Lower lobe of right lung (tissue), 2 donors: ENCODE results near the gene ENTPD7. TPM values are rescaled to one million over a fixed set of nuclear protein-coding genes. Genes with fewer than 3 reads are reported as not detected.

ENCODE experiments used
- ATAC-seq, 2 donors: fragments of 200-7000 bp; cut with Tn5 transposase; one replicate each; pipeline ENCODE4 v1.9.1; 2020 to 2022; ENCODE audit warnings: mild to moderate bottlenecking in 2 of 2, moderate library complexity in 2 of 2
- DNase-seq: peaks from one replicate; pipeline ENCODE4 v3.0.0-alpha.2; 2020
- H3K27ac ChIP-seq: fragments of 200-600 bp; one replicate; pipeline ENCODE4 v1.8.0; 2022
- H3K27me3 ChIP-seq: fragments of 200-600 bp; one replicate; pipeline ENCODE4 v1.8.0; 2022; ENCODE audit warnings: low read depth
- H3K36me3 ChIP-seq: fragments of 200-600 bp; one replicate; pipeline ENCODE4 v1.8.0; 2022; ENCODE audit warnings: mild to moderate bottlenecking
- H3K4me1 ChIP-seq: fragments of 200-600 bp; one replicate; pipeline ENCODE4 v1.8.0; 2022
- H3K4me3 ChIP-seq: fragments of 200-600 bp; one replicate; pipeline ENCODE4 v1.8.0; 2022; ENCODE audit warnings: mild to moderate bottlenecking
- H3K9me3 ChIP-seq: fragments of 200-600 bp; one replicate; pipeline ENCODE4 v1.8.0; 2022
- CTCF ChIP-seq: fragments of 200-600 bp; IDR thresholded peaks from one replicate; pipeline ENCODE4 v1.8.0; 2022; ENCODE audit warnings: antibody characterized with exemption, mild to moderate bottlenecking
- intact Hi-C: fragments of 100-400 bp; cut with DNase I; formaldehyde crosslinking; loops from one replicate; pipeline ENCODE4 v1.11.0; 2022
- total RNA-seq: library from RNA; stranded (reverse); fragmentation: NEBNext Ultra II Directional; extraction: Animal tissue kit (Norgen Biotek cat#: 25700); gene quantifications from one replicate; pipeline ENCODE4 v1.2.1, GENCODE V29; 2021
- donor health status: DM: no; HTN: yes; CAD: no; lungs with severe emphysema.

The ENTPD7 gene
- total RNA-seq, 1 donor from 2014 or later, result 8.1 TPM

- no peaks in the 10 kb centered on the region for H3K9me3 ChIP-seq
- intact Hi-C loops, result no loop called here
- H3K4me3 ChIP-seq, result no peak overlapping the region
- H3K36me3 ChIP-seq, result peaks cover 7% of the 10 kb centered on the region
- no peaks in the 10 kb centered on the region for H3K27me3 ChIP-seq
- peaks cover 8% of the 10 kb centered on the region for H3K4me1 ChIP-seq
- no peak for TF ChIP-seq CTCF
- no peak for DNase-seq
- no peak overlapping the region for H3K27ac ChIP-seq
- no peak for ATAC-seq
Observed at GRCh38 chr10:99672884-99673283, 13.6 kb downstream of the ENTPD7 start.

- no peaks in the 10 kb centered on the region for H3K27me3 ChIP-seq
- H3K27ac ChIP-seq, result no peak overlapping the region
- no peak for ATAC-seq
- intact Hi-C loops, result no loop called here
- H3K4me3 ChIP-seq, result no peak overlapping the region
- no peak for DNase-seq
- TF ChIP-seq CTCF, result no peak
- peaks cover 7% of the 10 kb centered on the region for H3K36me3 ChIP-seq
- H3K9me3 ChIP-seq, result no peaks in the 10 kb centered on the region
- H3K4me1 ChIP-seq, result peaks cover 8% of the 10 kb centered on the region
Observed at GRCh38 chr10:99673492-99673891, 14.2 kb downstream of the ENTPD7 start.

GRCh38 chr10:99674762-99675161, 15.5 kb downstream of the ENTPD7 start:
- H3K4me3 ChIP-seq, result no peak overlapping the region
- intact Hi-C loops, result no loop called here
- peaks cover 17% of the 10 kb centered on the region for H3K36me3 ChIP-seq
- H3K9me3 ChIP-seq, result no peaks in the 10 kb centered on the region
- H3K27ac ChIP-seq, result no peak overlapping the region
- H3K4me1 ChIP-seq, result peaks cover 8% of the 10 kb centered on the region
- ATAC-seq (no peak), DNase-seq (no peak)
- no peak for TF ChIP-seq CTCF
- no peaks in the 10 kb centered on the region for H3K27me3 ChIP-seq

- no peak overlapping the region for H3K27ac ChIP-seq
- H3K4me1 ChIP-seq, result peaks cover 8% of the 10 kb centered on the region
- no peak overlapping the region for H3K4me3 ChIP-seq
- ATAC-seq, result peak in 1 of 2 donors; percentile 28
- DNase-seq, result no peak
- peaks cover 21% of the 10 kb centered on the region for H3K36me3 ChIP-seq
- H3K27me3 ChIP-seq, result no peaks in the 10 kb centered on the region
- no peaks in the 10 kb centered on the region for H3K9me3 ChIP-seq
- intact Hi-C loops, result no loop called here
- TF ChIP-seq CTCF, result no peak
Observed at GRCh38 chr10:99676426-99676825, 17.1 kb downstream of the ENTPD7 start.

GRCh38 chr10:99676895-99677294, 17.6 kb downstream of the ENTPD7 start:
- no peaks in the 10 kb centered on the region for H3K9me3 ChIP-seq
- H3K4me3 ChIP-seq, result no peak overlapping the region
- H3K4me1 ChIP-seq, result peaks cover 8% of the 10 kb centered on the region
- no peak for ATAC-seq
- no peak for TF ChIP-seq CTCF
- H3K27me3 ChIP-seq, result no peaks in the 10 kb centered on the region
- no peak for DNase-seq
- H3K36me3 ChIP-seq, result peaks cover 21% of the 10 kb centered on the region
- intact Hi-C loops, result no loop called here
- H3K27ac ChIP-seq, result no peak overlapping the region

GRCh38 chr10:99678921-99679320, 19.6 kb downstream of the ENTPD7 start:
- intact Hi-C loops, result no loop called here
- DNase-seq, result no peak

More at GRCh38 chr10:99678921-99679320, 19.6 kb downstream of the ENTPD7 start:
- no peak for TF ChIP-seq CTCF
- Histone ChIP-seq H3K36me3 (peaks cover 21% of the 10 kb centered on the region), H3K27ac (no peak overlapping the region), H3K4me3 (no peak overlapping the region), H3K27me3 (no peaks in the 10 kb centered on the region), H3K4me1 (peaks cover 8% of the 10 kb centered on the region), H3K9me3 (no peaks in the 10 kb centered on the region)
- ATAC-seq, result no peak
